K562 (cell line): ENCODE measurements around the gene CARD10. TPM values are rescaled to one million over a fixed set of nuclear protein-coding genes. Genes with fewer than 3 reads are reported as not detected.

Source experiments
- ATF7 ChIP-seq: fragments of 450-650 bp; IDR thresholded peaks from 2 replicates; pipeline ENCODE4 v1.7.1; 2014; ENCODE audit warnings: mild to moderate bottlenecking, moderate library complexity
- BMI1 ChIP-seq: fragments of 150-350 bp; IDR thresholded peaks from 2 replicates; pipeline ENCODE4 v1.6.1; 2014; ENCODE audit warnings: low read length
- FOXM1 ChIP-seq, 2 experiments: fragments of 450-650 bp in 1 of 2; sonication (generic) in 1 of 2; formaldehyde crosslinking in 1 of 2; IDR thresholded peaks; 2 replicates each; pipeline versions ENCODE4 v1.6.1 to v1.9.0; 2017 to 2022; ENCODE audit warnings: low read depth in 2 of 2, mild to moderate bottlenecking in 2 of 2, missing genetic modification reagents in 1 of 2, moderate library complexity in 1 of 2
- HES1 ChIP-seq: fragments of 450-650 bp; IDR thresholded peaks from 2 replicates; pipeline ENCODE4 v1.6.1; 2016; ENCODE audit warnings: low read depth, mild to moderate bottlenecking, moderate library complexity
- KHSRP ChIP-seq: fragments of 450-650 bp; IDR thresholded peaks from 2 replicates; pipeline ENCODE4 v1.6.1; 2017
- NONO ChIP-seq, 2 experiments: fragments of 200-400 bp in 1 of 2; fragments of 450-650 bp in 1 of 2; formaldehyde crosslinking in 1 of 2; IDR thresholded peaks; 2 replicates each; pipeline ENCODE4 v1.6.1; 2017; ENCODE audit warnings: low read depth in 2 of 2, mild to moderate bottlenecking in 2 of 2, moderate library complexity in 2 of 2, low read length in 1 of 2
- PTTG1 ChIP-seq: fragments of 450-650 bp; IDR thresholded peaks from 2 replicates; pipeline ENCODE4 v1.6.1; 2016; ENCODE audit warnings: low read depth, mild to moderate bottlenecking, missing genetic modification characterization, missing compliant biosample characterization
- SOX6 ChIP-seq: fragments of 450-650 bp; IDR thresholded peaks from 2 replicates; pipeline ENCODE4 v1.6.1; 2014; ENCODE audit warnings: mild to moderate bottlenecking
- TEAD1 ChIP-seq, 2 experiments: fragments of 450-650 bp in 1 of 2; sonication (generic) in 1 of 2; formaldehyde crosslinking; IDR thresholded peaks; 2 replicates each; pipeline versions ENCODE4 v1.4.0 to v1.8.0; 2020 to 2022; ENCODE audit warnings: mild to moderate bottlenecking in 2 of 2, missing genetic modification reagents in 1 of 2
- ZNF232 ChIP-seq: sonication (generic); formaldehyde crosslinking; IDR thresholded peaks from 2 replicates; pipeline ENCODE4 v1.8.0; 2022; ENCODE audit warnings: mild to moderate bottlenecking, missing genetic modification reagents
- ZNF592 ChIP-seq: fragments of 450-650 bp; IDR thresholded peaks from 2 replicates; pipeline ENCODE4 v1.6.1; 2017; ENCODE audit warnings: antibody characterized with exemption, mild to moderate bottlenecking
- polyA plus RNA-seq, 8 experiments: library from polyadenylated mRNA; depleted of rRNA in 4 of 8; stranded (reverse) in 5 of 8; unstranded in 3 of 8; fragments of >200 nt; fragmentation: Nextera tagmentation in 2 of 8; fragmentation: Illumina TruSeq in 1 of 8; extraction: Ambion mirVana in 2 of 8; extraction: Trizol in 1 of 8; gene quantifications; 2 replicates each; pipeline versions ENCODE4 v1.2.1 to v1.2.3, GENCODE V29; 2011 to 2014; ENCODE audit warnings: inconsistent platforms in 1 of 8, missing spikeins in 1 of 8
- total RNA-seq, 7 experiments: library from RNA; depleted of rRNA in 6 of 7; stranded (reverse); fragments of >200 nt in 6 of 7; fragmentation: Illumina TruSeq in 2 of 7; extraction: Trizol in 2 of 7; gene quantifications; 2 replicates each; pipeline versions ENCODE4 v1.2.1 to v1.2.3, GENCODE V29; 2011 to 2021; ENCODE audit warnings: low replicate concordance in 1 of 7
- TF ChIP-seq, protein P1 (sequence below): sonication (generic); formaldehyde crosslinking; IDR thresholded peaks from 2 replicates; pipeline ENCODE4 v1.8.0; 2022; ENCODE audit warnings: missing genetic modification reagents, mild to moderate bottlenecking, borderline replicate concordance
- TF ChIP-seq, protein P2 (sequence below): fragments of 250-450 bp; sonication (Bioruptor Pico); IDR thresholded peaks from 2 replicates; pipeline ENCODE4 v1.5.0; 2021
- TF ChIP-seq, protein P3 (sequence below), 2 experiments: IDR thresholded peaks; 2 replicates each; pipeline ENCODE4 v1.6.1; 2012; ENCODE audit warnings: improper control_type of control experiment in 2 of 2, low read depth in 2 of 2, low read length in 2 of 2, borderline replicate concordance in 1 of 2

Gene CARD10
- total and polyA plus RNA-seq, 9 of the 15 experiments (the other 6 are each of a cell fraction or from before 2014, with no cell fraction given) = 0.13 to 5.8 (median 1.6) TPM

- TF ChIP-seq KHSRP (no peak), ZNF232 (CRISPR knock-in tag) (no peak), HES1 (no peak), ZNF592 (no peak; the same call in 1 of the 2 replicates), PTTG1 (tag) (no peak), NONO (IDR thresholded peaks at IDR 0.05; ENCODE audit: low read depth in 2 of 2, low read length in 1 of 2) (peak in 1 of 2 experiments; percentile 45; a peak in 1 of 4 replicates), BMI1 (no peak), FOXM1 (IDR thresholded peaks at IDR 0.05; ENCODE audit: low read depth) (no peak), FOXM1 (CRISPR knock-in tag; IDR thresholded peaks at IDR 0.05; ENCODE audit: low read depth) (peak; percentile 47; the same call in 1 of the 2 replicates), TEAD1 (CRISPR knock-in tag; IDR thresholded peaks at IDR 0.05) (peak in 1 of 2 experiments; percentile 75; a peak in 1 of 4 replicates), ATF7 (no peak), SOX6 (no peak)
- TF ChIP-seq, protein P1, sequence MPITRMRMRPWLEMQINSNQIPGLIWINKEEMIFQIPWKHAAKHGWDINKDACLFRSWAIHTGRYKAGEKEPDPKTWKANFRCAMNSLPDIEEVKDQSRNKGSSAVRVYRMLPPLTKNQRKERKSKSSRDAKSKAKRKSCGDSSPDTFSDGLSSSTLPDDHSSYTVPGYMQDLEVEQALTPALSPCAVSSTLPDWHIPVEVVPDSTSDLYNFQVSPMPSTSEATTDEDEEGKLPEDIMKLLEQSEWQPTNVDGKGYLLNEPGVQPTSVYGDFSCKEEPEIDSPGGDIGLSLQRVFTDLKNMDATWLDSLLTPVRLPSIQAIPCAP (CRISPR knock-in tag) = no peak
- TF ChIP-seq, protein P2, sequence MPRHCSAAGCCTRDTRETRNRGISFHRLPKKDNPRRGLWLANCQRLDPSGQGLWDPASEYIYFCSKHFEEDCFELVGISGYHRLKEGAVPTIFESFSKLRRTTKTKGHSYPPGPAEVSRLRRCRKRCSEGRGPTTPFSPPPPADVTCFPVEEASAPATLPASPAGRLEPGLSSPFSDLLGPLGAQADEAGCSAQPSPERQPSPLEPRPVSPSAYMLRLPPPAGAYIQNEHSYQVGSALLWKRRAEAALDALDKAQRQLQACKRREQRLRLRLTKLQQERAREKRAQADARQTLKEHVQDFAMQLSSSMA (CRISPR knock-in tag) = no peak
- TF ChIP-seq, protein P3, sequence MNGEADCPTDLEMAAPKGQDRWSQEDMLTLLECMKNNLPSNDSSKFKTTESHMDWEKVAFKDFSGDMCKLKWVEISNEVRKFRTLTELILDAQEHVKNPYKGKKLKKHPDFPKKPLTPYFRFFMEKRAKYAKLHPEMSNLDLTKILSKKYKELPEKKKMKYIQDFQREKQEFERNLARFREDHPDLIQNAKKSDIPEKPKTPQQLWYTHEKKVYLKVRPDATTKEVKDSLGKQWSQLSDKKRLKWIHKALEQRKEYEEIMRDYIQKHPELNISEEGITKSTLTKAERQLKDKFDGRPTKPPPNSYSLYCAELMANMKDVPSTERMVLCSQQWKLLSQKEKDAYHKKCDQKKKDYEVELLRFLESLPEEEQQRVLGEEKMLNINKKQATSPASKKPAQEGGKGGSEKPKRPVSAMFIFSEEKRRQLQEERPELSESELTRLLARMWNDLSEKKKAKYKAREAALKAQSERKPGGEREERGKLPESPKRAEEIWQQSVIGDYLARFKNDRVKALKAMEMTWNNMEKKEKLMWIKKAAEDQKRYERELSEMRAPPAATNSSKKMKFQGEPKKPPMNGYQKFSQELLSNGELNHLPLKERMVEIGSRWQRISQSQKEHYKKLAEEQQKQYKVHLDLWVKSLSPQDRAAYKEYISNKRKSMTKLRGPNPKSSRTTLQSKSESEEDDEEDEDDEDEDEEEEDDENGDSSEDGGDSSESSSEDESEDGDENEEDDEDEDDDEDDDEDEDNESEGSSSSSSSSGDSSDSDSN (IDR thresholded peaks at IDR 0.05; ENCODE audit: borderline replicate concordance in 1 of 2, low read depth in 2 of 2, low read length in 2 of 2) = 0 out of 4 replicates have a peak, but pooled peaks of 1 of the 2 experiments have one; percentile 26
Measured at GRCh38 chr22:37560608-37561211, 41.5 kb upstream of the CARD10 start (continued).
